DMS 273 (cell line): ENCODE data around the gene SSR2.
"Not testable (repeated sequence)": the region's sequence is repeated elsewhere in the genome, so short reads cannot be mapped to it uniquely, and the experiment has no call there.

Experiments used
- DNase-seq: peaks from one replicate; lab custom pipeline; 2025; ENCODE audit not compliant: unreplicated experiment; lab: John Stamatoyannopoulos, UW

Gene SSR2

DNA sequence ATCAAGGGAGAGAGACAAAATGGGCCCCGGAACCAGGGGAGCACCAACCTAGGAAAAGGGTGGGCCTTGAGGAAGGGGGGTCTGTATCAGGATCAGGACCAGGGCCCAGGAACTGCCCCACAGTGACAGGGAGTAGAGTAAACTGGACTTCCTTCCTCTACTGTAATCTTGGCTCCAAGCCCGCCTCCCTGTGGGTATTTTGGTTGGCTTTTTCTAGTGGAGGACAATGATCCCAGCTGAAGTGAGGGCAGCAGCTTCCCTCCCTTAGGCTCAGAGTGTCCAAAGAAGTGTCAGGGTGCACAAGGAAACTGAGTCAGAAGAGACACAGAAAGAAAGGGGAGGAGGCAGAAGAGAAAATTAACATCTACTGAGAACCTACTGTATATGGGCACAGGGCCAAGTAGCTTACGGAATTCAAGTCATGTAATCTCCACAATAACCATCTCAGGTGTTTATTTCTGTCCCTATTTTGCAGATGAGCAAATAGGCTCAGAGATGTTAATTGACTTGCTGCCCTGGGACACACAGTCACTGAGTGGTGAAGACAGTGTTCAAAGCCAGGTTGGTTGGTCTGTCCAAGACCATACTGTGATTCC, 28.0 kb upstream of the SSR2 start:
- no peak for DNase-seq

DNA sequence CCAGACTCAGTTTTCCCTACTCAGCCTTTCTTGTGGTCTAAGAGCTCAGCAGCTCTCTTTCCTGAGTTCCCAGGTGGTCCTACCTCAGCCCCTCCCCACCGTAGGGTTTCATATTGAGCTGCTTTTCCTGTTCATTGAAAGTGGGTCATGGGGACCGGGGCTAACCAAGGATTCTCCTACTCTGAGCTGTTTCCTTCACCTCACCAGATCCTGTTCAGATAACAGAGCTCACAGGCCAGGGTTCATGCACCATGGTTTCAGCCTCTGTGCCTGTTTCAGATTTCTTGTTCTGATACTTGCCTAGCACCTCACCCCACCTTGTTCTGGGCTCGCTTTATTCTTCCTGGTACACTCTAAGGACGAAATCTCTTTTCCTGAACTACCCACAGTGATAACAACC, 24.3 kb upstream of the SSR2 start:
- DNase-seq, result no peak

GRCh38 chr1:156042828-156043227, 22.1 kb upstream of the SSR2 start:
- no peak for DNase-seq

GRCh38 chr1:156034991-156035390, 14.2 kb upstream of the SSR2 start:
- DNase-seq, result not testable (repeated sequence)

- no peak for DNase-seq
Observed at GRCh38 chr1:156033011-156033410, 12.3 kb upstream of the SSR2 start.

DNA sequence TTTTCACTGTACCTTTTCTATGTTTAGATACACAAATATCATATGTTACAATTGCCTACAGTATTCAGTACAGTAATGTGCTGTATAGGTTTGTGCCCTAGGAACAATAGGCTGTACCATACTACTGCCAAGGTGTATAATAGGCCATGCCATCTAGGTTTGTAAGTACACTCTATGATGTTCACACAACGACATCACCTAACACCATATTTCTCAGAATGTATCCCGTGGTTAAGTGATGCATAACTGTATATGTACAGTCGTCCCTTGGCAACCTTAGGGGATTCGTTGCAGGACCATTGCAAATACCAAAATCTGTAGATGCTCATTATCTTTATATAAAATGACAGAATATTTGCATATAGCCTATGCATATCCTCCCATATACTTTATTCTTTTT, 5.8 kb upstream of the SSR2 start:
- no peak for DNase-seq

DNA sequence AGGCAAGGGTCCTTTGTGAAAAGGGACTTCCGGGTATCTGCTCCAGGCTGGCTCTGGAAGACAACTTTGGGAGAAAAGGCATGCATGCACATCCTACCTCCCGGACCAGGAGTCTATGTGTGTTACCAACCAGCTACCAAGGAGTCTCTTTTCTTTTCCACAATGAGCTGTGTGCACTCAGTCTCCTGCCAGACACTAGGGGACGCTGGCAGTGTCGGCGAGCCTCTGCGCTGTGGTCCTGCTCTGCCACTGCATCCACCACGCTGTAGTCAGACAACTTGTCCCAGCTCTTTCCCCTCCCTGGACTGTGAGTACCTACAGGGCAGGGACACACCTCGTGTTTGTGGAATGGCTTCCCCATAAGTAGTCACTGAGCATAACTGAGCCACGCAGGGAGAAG, 5.1 kb upstream of the SSR2 start:
- peak; percentile 68 for DNase-seq

- DNase-seq, result no peak
Observed at GRCh38 chr1:156024801-156025200, 4.0 kb upstream of the SSR2 start.

DNA sequence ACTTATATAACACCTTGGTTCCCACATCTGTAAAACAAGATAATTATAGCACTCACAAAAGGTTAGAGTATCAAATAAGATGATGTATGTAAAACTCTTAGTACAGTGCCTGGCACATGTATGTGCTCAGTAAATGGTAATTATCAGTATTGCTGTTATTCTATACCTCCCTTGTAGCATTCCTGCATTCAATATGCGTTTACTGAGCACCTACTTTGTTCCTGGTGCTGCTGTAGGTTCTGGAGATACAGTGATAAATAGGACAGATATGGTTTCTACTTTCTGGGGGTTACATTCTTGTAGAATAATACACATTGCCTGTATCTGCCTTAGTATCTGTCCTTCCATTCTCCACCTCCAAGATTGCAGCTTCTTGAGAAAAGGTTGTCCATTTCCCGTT, 1.2 kb upstream of the SSR2 start:
- no peak for DNase-seq

DNA sequence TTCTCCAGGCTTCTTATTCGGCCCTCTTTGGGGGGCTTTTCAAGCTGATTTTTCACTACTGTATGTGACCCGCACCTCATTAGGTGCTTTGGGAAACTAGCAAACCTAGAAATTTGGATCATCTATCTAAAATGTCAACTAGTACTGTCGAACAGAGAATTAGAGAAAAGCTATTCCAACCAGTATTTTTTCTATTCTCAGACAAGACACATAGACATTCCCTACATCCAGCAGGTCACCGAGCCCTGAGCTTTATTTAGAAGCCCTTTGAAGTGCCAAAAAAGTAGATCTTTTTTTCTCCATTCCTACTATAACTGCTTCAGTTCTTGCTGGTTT, 310 bp upstream of the SSR2 start:
- no peak for DNase-seq

GRCh38 chr1:156019946-156020292, 832 bp downstream of the SSR2 start:
- no peak for DNase-seq

- no peak for DNase-seq
Observed at GRCh38 chr1:156014829-156015228, 5.9 kb downstream of the SSR2 start.

DNA sequence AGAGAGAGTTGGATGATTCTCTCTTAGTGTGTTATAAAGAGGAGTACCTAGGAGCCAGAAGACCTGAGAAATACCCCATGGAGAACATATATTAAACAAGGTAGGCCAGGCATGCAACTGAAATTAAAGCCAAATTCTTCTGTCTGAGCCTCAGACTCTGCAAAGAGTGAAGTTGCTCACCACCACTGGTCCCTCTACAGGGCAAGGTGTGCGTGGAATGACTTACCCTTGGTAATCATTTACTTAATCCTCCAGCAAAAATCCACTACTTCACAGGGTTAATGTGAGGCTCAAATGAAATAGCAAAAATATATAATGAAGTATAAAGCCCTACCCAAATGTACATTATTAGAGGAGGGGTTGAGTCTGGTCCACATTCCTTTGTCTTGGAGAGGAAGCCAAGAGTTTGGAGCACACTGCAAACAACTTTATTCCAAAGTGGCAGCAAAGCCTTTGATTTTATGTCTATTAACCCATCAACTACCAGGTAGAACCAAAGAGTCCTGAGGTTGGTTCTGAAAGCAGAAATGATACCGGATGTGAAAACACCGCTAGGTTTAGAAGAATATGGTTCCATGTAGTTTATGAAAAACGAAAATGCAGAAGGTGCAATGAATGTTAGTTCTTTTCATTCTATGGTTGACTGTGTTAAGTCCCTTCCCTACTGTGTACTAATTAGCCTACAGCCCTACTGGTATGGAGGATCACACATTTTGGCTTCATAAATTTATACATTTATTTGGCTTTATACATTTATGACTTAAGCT, 8.5 kb downstream of the SSR2 start:
- no peak for DNase-seq

- DNase-seq, result no peak
Observed at GRCh38 chr1:156009404-156009803, 11.3 kb downstream of the SSR2 start.

- no peak for DNase-seq
Observed at GRCh38 chr1:156006666-156007376, 13.9 kb downstream of the SSR2 start.

- no peak for DNase-seq
Observed at GRCh38 chr1:156004843-156005584, 15.7 kb downstream of the SSR2 start.

- no peak for DNase-seq
Observed at GRCh38 chr1:156003923-156004188, 16.9 kb downstream of the SSR2 start.

- no peak for DNase-seq
Observed at GRCh38 chr1:156002188-156002911, 18.4 kb downstream of the SSR2 start.

DNA sequence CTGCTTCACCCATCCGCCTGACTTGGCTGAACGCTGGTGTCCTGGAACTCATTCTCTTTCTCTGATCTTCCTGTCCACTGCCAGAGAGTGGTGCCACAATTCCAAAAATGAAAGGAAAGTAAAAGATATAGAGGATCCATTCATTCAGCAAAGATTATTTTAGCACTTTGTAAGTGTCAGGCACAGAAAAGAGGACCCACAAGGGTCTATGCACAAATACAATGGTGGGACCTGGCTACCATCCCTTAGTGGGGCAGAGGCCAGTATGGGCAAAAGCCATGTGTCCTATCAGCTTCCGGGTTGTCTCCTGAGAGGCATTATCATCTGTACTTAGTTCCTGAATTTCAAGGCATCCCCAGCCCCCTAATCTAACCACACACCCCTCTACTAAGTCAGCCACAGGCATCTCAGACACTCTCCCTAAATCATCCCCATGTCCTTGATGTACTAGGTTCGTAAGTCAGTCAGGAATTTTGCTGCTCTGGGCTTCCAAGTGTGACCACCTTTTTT, 19.0 kb downstream of the SSR2 start:
- no peak for DNase-seq

DNA sequence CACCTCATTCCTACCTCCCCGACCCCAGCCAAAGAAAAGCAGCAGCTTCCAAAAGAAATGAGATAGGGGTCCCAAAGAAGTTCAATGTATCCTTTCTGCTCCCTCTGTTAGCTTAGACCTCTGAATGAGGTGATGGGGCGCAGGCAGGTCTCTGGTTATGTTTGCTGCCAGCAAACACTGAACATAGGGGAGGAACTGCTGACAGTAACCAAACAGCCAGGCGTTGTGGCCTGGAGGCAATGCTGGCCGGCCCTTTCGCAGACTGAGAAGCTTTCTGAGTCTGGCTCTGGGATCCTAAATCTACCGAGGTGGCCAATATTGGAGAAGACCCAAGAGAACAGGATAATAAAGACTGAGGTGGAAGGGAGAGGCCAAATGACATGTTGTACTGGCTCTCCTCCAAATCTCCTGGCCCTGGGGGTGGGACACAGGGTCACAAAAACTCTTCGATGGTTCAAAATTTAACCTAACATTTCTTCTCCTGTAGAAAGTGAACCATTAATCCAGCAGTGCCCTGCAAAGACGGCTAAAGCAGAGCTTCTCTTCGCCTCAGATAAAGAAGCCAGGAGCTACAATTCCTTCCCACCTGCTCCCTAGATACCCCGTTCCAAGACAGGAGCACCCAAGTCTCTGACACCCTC, 19.6 kb downstream of the SSR2 start:
- DNase-seq, result no peak

- DNase-seq, result no peak
Observed at GRCh38 chr1:155999964-156000363, 20.8 kb downstream of the SSR2 start.
